Tibial nerve (tissue), 4 donors: Measurements from ENCODE around the gene KIAA0232.

Experiments used
- EP300 ChIP-seq, 2 donors: sonication (generic); formaldehyde crosslinking; IDR thresholded peaks; one replicate each; pipeline ENCODE4 v1.6.1; 2017; ENCODE audit warnings: antibody characterized with exemption in 2 of 2, mild to moderate bottlenecking in 1 of 2
- TF ChIP-seq, protein P1 (sequence below), 5 experiments: fragments of 200-600 bp in 3 of 5; fragments of 450-650 bp in 2 of 5; sonication (generic) in 3 of 5; IDR thresholded peaks; one replicate each; pipeline ENCODE4 v1.5.1; 2016 to 2019; ENCODE audit warnings: antibody characterized with exemption in 5 of 5, mild to moderate bottlenecking in 3 of 5, moderate library complexity in 2 of 5

DNA sequence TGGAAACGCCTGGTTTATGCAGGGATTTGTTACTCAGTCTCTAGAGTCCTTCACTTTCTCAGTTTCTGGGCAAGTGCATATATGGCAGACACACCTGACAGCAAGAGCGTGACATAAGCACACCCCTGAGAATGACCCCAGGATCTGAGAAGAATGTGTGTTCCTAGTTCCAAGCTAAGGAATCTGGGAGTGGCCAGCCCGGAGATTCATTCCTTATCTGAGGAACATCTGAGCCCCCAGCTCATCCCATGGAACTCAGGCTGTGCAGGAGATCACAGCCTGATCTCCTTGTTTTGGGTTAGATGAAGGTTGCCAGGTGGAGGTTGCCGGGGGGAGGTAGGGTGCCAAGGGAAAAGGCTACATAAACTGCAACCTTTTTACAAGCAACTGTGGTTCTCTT lies 23.8 kb upstream of the KIAA0232 start:
- TF ChIP-seq EP300 (IDR thresholded peaks at IDR 0.05), result no peak
- TF ChIP-seq, protein P1, sequence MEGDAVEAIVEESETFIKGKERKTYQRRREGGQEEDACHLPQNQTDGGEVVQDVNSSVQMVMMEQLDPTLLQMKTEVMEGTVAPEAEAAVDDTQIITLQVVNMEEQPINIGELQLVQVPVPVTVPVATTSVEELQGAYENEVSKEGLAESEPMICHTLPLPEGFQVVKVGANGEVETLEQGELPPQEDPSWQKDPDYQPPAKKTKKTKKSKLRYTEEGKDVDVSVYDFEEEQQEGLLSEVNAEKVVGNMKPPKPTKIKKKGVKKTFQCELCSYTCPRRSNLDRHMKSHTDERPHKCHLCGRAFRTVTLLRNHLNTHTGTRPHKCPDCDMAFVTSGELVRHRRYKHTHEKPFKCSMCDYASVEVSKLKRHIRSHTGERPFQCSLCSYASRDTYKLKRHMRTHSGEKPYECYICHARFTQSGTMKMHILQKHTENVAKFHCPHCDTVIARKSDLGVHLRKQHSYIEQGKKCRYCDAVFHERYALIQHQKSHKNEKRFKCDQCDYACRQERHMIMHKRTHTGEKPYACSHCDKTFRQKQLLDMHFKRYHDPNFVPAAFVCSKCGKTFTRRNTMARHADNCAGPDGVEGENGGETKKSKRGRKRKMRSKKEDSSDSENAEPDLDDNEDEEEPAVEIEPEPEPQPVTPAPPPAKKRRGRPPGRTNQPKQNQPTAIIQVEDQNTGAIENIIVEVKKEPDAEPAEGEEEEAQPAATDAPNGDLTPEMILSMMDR (IDR thresholded peaks at IDR 0.05), result no peak
